HFF-Myc (cell line): ENCODE data around the gene TMBIM1.
A peak's percentile ranks its signal among the peaks of the same experiment; 100 is the strongest.
"Not testable (repeated sequence)": the region's sequence is repeated elsewhere in the genome, so short reads cannot be mapped to it uniquely, and the experiment has no call there.

Experiments
- DNase-seq: peaks from one replicate; pipeline ENCODE4 v3.0.0-alpha.2; 2011; ENCODE audit warnings: low read depth; ENCODE audit errors: extremely low read depth
- H3K4me3 ChIP-seq: replicated peaks from 2 replicates; pipeline ENCODE4 v1.5.1; 2011; ENCODE audit warnings: low read depth, mild to moderate bottlenecking, control low read depth, low read length
- TF ChIP-seq, protein P1 (sequence below): IDR thresholded peaks from 2 replicates; pipeline ENCODE4 v1.5.1; 2012; ENCODE audit warnings: mild to moderate bottlenecking, low read depth, low read length, control low read depth; ENCODE audit errors: missing control alignments

The TMBIM1 gene

DNA sequence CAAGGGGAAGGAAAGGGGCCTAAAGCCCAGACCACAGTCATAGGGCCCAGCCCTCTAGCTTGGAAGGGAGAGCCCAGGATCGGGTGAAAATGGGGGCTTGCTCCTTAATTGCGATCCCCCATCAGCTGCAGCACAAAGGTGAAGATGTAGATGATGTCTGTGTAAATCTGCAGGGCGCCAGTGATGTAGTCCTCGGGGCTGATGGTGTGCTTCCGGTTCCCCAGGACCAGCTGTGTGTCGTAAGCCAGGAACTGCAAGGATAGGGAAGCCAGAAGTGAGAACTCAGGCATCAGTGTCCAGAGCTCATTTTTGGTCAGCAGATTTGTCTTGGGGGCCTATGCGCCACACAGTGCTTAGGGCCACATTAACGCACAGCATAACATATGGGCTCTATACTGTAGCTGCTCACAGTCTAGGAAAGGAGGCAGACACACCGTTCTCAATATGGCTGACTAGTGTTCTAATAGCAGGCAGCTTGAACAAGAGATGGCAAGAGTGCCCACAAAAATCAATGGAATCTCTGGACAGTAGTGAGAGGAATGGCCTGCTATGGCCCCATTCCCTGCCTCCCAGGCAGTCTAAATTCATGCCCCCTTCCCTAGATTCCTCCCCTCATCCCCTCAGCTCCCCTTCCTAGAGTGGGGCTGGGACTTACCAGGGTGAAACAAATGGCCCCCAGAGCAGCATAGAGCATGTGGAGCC, 16.8 kb downstream of the TMBIM1 start:
- TF ChIP-seq, protein P1, sequence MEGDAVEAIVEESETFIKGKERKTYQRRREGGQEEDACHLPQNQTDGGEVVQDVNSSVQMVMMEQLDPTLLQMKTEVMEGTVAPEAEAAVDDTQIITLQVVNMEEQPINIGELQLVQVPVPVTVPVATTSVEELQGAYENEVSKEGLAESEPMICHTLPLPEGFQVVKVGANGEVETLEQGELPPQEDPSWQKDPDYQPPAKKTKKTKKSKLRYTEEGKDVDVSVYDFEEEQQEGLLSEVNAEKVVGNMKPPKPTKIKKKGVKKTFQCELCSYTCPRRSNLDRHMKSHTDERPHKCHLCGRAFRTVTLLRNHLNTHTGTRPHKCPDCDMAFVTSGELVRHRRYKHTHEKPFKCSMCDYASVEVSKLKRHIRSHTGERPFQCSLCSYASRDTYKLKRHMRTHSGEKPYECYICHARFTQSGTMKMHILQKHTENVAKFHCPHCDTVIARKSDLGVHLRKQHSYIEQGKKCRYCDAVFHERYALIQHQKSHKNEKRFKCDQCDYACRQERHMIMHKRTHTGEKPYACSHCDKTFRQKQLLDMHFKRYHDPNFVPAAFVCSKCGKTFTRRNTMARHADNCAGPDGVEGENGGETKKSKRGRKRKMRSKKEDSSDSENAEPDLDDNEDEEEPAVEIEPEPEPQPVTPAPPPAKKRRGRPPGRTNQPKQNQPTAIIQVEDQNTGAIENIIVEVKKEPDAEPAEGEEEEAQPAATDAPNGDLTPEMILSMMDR: no peak
- H3K4me3 ChIP-seq: no peak overlapping the region
- DNase-seq: no peak

DNA sequence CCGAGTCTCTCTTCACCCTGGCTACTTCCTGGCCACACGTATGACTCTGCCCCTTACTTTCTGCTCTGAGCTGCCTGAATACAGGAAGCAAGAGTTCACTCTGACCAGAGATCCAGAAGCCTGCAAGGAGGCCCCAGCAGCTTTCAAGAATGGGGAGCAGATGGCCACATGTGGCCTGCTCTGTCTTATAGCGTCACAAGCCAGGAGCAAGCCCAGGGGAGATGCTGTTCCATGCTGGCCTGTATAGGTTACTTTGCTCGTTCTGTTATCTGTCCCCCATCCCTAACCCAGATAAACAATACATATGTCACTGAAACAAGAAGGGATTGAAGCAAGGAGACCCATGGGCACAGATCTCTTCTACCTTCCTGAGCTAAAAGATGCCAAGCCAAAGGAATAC, 17.7 kb downstream of the TMBIM1 start:
- no peak overlapping the region for H3K4me3 ChIP-seq
- DNase-seq: no peak

DNA sequence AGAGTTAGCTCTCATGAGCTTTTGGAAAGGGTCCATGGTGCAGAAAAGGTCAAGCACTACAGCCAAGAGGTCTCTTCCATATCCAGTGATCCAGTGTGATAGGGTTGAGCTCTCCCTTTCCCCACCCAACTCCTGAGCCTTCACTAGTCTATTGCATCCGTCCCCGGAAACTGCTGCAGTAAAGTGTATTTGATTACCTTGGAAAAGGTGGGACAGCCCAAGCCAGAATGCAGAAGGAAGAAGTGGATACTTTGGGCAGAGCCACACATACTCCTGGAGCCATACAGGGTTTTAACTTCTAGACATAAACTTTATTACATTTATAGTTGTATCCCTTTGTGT, 18.4 kb downstream of the TMBIM1 start:
- no peak for DNase-seq
- TF ChIP-seq, protein P1: no peak

More for the DNA sequence above, 17.7 kb downstream of the TMBIM1 start:
- TF ChIP-seq, protein P1: no peak

DNA sequence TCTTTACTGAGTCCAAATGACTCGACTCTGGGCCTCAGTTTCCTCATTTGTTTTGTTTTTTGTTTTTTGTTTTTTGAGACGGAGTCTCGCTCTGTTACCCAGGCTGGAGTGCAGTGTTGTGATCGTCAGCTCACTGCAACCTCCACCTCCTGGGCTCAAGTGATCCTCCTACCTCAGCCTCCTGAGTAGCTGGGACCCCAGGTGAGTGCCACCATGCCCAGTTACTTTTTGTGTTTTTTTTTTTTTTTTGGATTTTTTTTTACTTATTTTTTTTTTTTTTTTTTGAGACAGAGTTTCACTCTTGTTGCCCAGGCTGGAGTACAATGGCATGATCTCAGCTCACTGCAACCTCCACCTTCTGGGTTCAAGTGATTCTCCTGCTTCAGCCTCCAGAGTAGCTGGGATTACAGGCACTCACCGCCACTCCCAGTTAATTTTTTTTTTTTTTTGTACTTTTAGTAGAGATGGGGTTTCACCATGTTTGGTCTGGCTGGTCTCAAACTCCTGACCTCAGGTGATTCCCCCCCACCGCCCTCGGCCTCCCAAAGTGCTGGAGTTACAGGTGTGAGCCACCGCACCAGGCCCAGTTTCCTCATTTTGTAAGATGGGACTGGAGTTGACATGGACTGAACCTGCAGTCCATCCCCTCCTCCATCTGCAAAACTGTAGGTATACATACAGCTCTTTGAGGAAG, 18.9 kb downstream of the TMBIM1 start:
- not testable (repeated sequence) for DNase-seq, H3K4me3 ChIP-seq

More for the DNA sequence above, 18.4 kb downstream of the TMBIM1 start:
- no peak overlapping the region for H3K4me3 ChIP-seq

- H3K4me3 ChIP-seq: no peak overlapping the region
- TF ChIP-seq, protein P1: peak; percentile 96
- DNase-seq: peak; percentile 85
Observed at GRCh38 chr2:218272531-218273212, 19.6 kb downstream of the TMBIM1 start.

DNA sequence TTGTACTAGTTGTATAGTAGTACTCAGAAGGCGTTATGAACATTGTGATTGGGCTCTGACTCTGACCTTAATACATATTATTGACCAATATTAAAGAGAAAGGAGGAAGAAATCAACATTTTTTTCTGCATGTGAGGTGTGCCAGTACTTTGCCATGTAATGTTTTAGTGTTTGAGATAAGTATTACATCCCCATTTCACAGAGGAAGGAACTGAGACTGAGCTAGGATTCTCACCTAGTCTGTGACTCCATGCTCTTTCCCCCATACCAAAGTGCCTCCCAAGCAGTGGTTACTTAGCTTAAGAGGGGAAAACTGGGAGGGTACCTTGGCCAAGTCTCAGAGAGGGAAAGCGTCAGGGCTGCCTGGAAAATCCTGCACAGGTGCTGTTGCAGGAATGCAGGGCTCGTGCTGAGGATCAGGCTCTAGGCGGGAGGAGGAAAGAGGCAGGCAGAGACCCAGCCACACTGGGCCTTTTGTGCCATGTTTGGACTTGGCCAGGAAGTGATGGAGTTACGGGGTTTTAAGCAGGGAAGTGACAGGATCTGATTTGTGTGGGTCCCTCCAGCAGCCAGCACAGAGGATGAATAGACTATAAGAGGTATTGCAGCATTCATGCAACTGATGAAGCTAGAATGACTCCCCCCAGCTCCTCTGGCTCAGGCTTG, 20.3 kb downstream of the TMBIM1 start:
- no peak overlapping the region; the same call in 1 of the 2 replicates for H3K4me3 ChIP-seq

More for the DNA sequence above, 20.3 kb downstream of the TMBIM1 start:
- TF ChIP-seq, protein P1: no peak
- DNase-seq: no peak
